Stomach (tissue), 9 donors: ENCODE results near the gene TBL3. TPM values are rescaled to one million over a fixed set of nuclear protein-coding genes. Genes with fewer than 3 reads are reported as not detected.
A peak's percentile ranks its signal among the peaks of the same experiment; 100 is the strongest.

Source experiments
- DNase-seq, 2 donors: peaks; one replicate each; pipeline versions ENCODE4 v3.0.0 to v3.0.0-alpha.2; 2013 to 2019
- H3K27ac ChIP-seq, 5 donors: fragments of 200-600 bp in 4 of 5; sonication (generic) in 4 of 5; one replicate each; pipeline ENCODE4 v1.5.1; 2013 to 2019; ENCODE audit warnings: mild to moderate bottlenecking in 1 of 5, moderate library complexity in 1 of 5
- H3K27me3 ChIP-seq, 3 donors: fragments of 200-600 bp; sonication (generic); one replicate each; pipeline ENCODE4 v1.5.1; 2017 to 2019; ENCODE audit warnings: mixed run types in 1 of 3
- H3K36me3 ChIP-seq, 4 donors: fragments of 200-600 bp; sonication (generic); 1 replicate in 3 of 4; 2 replicates in 1 of 4; pipeline ENCODE4 v1.5.1; 2016 to 2019
- H3K4me1 ChIP-seq, 4 donors: fragments of 200-600 bp; sonication (generic); one replicate each; pipeline ENCODE4 v1.5.1; 2016 to 2019
- H3K4me3 ChIP-seq, 4 donors: fragments of 200-600 bp; sonication (generic) in 3 of 4; one replicate each; pipeline ENCODE4 v1.5.1; 2016 to 2019; ENCODE audit warnings: mild to moderate bottlenecking in 1 of 4
- H3K9me3 ChIP-seq, 4 donors: fragments of 200-600 bp; sonication (generic); one replicate each; pipeline ENCODE4 v1.5.1; 2016 to 2019
- EP300 ChIP-seq: sonication (generic); formaldehyde crosslinking; IDR thresholded peaks from one replicate; pipeline ENCODE4 v1.6.1; 2017; ENCODE audit warnings: antibody characterized with exemption
- POLR2A ChIP-seq, 4 donors: fragments of 450-650 bp; IDR thresholded peaks; one replicate each; pipeline ENCODE4 v1.6.1; 2016; ENCODE audit warnings: antibody characterized with exemption in 4 of 4, control low read depth in 2 of 4, mild to moderate bottlenecking in 1 of 4, moderate library complexity in 1 of 4
- POLR2AphosphoS5 ChIP-seq, 3 donors: sonication (generic); formaldehyde crosslinking; IDR thresholded peaks; one replicate each; pipeline ENCODE4 v1.6.1; 2016; ENCODE audit warnings: antibody characterized with exemption in 3 of 3
- WGBS, 5 donors: extraction: QIAGEN DNeasy Blood & Tissue Kit in 3 of 5; methylation state at CpG; one replicate each; pipeline versions ENCODE4 v1.1.5 to v1.1.7; 2013 to 2018; 5-methylcytosine and 5-hydroxymethylcytosine counted together
- intact Hi-C: fragments of 100-400 bp; cut with DNase I; formaldehyde crosslinking; loops from one replicate; pipeline ENCODE4 v1.15.1; 2023; ENCODE audit warnings: low total_unique reads
- polyA plus RNA-seq, 3 donors: library from polyadenylated mRNA; stranded (reverse); fragments of 200-250 nt; gene quantifications; one replicate each; pipeline ENCODE4 v1.2.3, GENCODE V29; 2013
- total RNA-seq, 5 donors: library from RNA; depleted of rRNA; stranded (reverse); fragments of >200 nt; gene quantifications; one replicate each; pipeline versions ENCODE4 v1.1.0 to v1.2.3, GENCODE V29; 2014 to 2016
- TF ChIP-seq, protein P1 (sequence below), 7 experiments: fragments of 450-650 bp in 4 of 7; fragments of 200-600 bp in 3 of 7; sonication (generic) in 3 of 7; IDR thresholded peaks; one replicate each; pipeline ENCODE4 v1.5.1; 2016 to 2019; ENCODE audit warnings: antibody characterized with exemption in 7 of 7, control low read depth in 2 of 7, mild to moderate bottlenecking in 1 of 7
- donor health status: healthy with polysubstance abuse.
- donor health status: Bipolar disorder and iron deficiency.
- donor health status: healthy.

TBL3 gene
- total and polyA plus RNA-seq, 8 donors: 9.4 to 174 (median 40.8) TPM

DNA sequence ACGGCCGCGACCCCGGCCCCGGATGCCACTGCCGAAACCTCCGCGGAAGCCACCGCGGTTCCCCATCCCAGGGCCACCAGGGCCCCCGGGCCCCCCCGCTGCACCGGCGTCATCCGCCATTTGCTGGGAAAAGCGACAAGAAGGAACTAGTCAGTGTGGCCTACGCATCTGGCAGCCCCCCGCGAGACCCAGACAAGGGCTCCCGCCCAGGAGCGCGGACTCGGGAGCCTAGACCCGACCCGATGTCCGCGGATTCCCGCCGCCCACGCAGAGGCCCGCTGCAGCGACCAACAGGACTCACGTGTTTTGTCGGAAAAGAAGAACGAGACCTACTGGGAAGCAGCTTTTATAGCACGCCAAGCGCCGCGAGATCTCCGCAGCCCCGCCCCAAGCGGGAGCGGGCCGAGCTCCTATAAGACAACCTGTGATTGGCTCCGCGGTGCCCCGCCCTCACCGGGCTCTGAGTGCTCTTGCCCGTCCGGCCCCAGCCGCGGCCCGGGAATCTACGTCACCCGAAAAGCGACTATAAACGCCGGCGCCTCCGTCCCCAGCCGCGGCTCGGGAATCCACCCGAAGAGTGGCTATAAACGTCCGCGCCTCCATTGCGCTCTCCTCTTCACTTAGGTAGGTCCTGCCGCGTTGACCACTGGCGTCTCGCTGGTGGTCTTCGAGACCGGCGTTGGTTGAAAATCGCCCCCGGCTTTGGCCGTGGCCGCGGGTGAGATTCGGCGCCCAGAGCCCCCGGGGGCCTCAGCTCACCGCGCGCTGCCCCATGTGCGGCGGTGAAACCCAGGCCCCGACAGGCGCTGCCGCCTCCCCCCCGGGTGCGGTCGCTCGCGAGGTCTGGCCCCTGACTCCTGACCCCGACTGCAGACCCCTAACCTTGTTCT lies 7.1 kb upstream of the TBL3 start, which contains the start of gene RPS2:
TSS of gene RPS2 (minus strand) at position 321 of the 890 bp plus-strand sequence. CDS start at position 120, 201 bp downstream.
- 0 to 1% (median 0%) methylated on average over 2 to 97 of the region's 97 CpGs for WGBS, 5 donors
- TF ChIP-seq, protein P1, sequence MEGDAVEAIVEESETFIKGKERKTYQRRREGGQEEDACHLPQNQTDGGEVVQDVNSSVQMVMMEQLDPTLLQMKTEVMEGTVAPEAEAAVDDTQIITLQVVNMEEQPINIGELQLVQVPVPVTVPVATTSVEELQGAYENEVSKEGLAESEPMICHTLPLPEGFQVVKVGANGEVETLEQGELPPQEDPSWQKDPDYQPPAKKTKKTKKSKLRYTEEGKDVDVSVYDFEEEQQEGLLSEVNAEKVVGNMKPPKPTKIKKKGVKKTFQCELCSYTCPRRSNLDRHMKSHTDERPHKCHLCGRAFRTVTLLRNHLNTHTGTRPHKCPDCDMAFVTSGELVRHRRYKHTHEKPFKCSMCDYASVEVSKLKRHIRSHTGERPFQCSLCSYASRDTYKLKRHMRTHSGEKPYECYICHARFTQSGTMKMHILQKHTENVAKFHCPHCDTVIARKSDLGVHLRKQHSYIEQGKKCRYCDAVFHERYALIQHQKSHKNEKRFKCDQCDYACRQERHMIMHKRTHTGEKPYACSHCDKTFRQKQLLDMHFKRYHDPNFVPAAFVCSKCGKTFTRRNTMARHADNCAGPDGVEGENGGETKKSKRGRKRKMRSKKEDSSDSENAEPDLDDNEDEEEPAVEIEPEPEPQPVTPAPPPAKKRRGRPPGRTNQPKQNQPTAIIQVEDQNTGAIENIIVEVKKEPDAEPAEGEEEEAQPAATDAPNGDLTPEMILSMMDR (IDR thresholded peaks at IDR 0.05): no peak
- TF ChIP-seq EP300 (peak; percentile 54), POLR2AphosphoS5 (IDR thresholded peaks at IDR 0.05) (peak; percentile 62 to 100 (median 98)), POLR2A (IDR thresholded peaks at IDR 0.05) (peak in 2 of 4 donors; percentile 92 to 94)
- H3K27ac ChIP-seq: peak within 1 kb of the TSS; percentile 94 to 98 (median 97)
- H3K4me3 ChIP-seq: peak within 1 kb of the TSS; percentile 75 to 90 (median 83)
- peak; percentile 99 to 100 for DNase-seq
- peaks cover 43 to 60% (median 47%) of the 10 kb centered on the region in 4 donors for H3K4me1 ChIP-seq
- H3K27me3 ChIP-seq: no peaks in the 10 kb centered on the region
- peaks cover 23 to 31% (median 26%) of the 10 kb centered on the region in 4 donors for H3K36me3 ChIP-seq
- no peaks in the 10 kb centered on the region for H3K9me3 ChIP-seq
- intact Hi-C loops: no loop called here

DNA sequence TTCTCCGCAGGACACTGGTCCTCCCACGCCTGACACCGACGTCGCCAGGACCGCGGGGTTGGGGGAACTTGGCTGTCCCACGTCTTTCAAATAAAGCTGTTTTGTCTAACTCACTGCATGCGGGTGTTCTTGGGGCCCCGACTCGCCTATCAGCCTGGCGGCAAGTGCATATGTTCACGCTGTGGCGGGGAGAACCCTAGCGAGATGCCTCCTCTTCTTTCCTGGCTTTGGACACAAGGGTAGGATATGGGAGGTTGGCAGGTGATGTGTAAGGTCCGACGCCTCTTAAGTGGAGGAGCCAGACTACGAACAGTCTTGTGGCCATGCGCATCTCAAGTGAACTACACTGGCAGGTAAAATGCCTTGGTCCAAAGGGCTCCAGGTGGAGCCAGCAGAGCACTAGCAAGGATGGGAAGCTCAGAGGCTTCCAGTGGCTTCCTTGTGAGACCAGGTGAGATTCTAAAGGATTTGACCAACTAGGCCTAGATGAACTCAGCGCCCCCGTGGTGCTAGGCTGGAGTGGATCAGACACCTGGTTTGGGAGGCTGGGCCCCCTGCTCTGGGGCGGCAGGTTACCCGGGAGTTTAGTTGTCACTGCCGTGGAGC lies 6.4 kb upstream of the TBL3 start:
- TF ChIP-seq EP300: no peak
- TF ChIP-seq, protein P1 (IDR thresholded peaks at IDR 0.05): no peak
- no peak for TF ChIP-seq POLR2A (IDR thresholded peaks at IDR 0.05)
- no peak for TF ChIP-seq POLR2AphosphoS5 (IDR thresholded peaks at IDR 0.05)
- Histone ChIP-seq H3K4me1 (peaks cover 36 to 58% (median 41%) of the 10 kb centered on the region in 4 donors), H3K9me3 (no peaks in the 10 kb centered on the region), H3K36me3 (peaks cover 23 to 31% (median 26%) of the 10 kb centered on the region in 4 donors), H3K27ac (peak overlapping the region; percentile 94 to 98 (median 97)), H3K27me3 (no peaks in the 10 kb centered on the region), H3K4me3 (peak overlapping the region; percentile 75 to 90 (median 83))
- DNase-seq: no peak
- 14 to 18% (median 17%) methylated on average over 24 of the region's 24 CpGs for WGBS, 5 donors
- intact Hi-C loops: no loop called here

- Histone ChIP-seq H3K9me3 (no peaks in the 10 kb centered on the region), H3K4me1 (peaks cover 38 to 58% (median 42%) of the 10 kb centered on the region in 4 donors), H3K27ac (peak within 1 kb of the TSS; percentile 94 to 98 (median 97)), H3K4me3 (peak within 1 kb of the TSS; percentile 75 to 90 (median 83)), H3K27me3 (no peaks in the 10 kb centered on the region), H3K36me3 (peaks cover 18 to 27% (median 21%) of the 10 kb centered on the region in 4 donors)
- intact Hi-C loops: no loop called here
- TF ChIP-seq POLR2AphosphoS5 (IDR thresholded peaks at IDR 0.05): no peak
- TF ChIP-seq EP300: no peak
- TF ChIP-seq, protein P1 (IDR thresholded peaks at IDR 0.05): no peak
- TF ChIP-seq POLR2A (IDR thresholded peaks at IDR 0.05): no peak
- WGBS, 5 donors: 91 to 99% (median 97%) methylated on average over 3 to 6 of the region's 6 CpGs
- no peak for DNase-seq
Observed at GRCh38 chr16:1966460-1966859, 5.4 kb upstream of the TBL3 start, which contains the start of gene RNF151. Gene RNF151 (plus strand): TSS chr16:1966856. CDS start chr16:1966882, 26 bp downstream.
